NOMO-1 treated with dmso at 0.1 percent for 144 hours (cell line): ENCODE measurements around the gene PRR3.

ENCODE experiments used
- DNase-seq: peaks from one replicate; lab custom pipeline; 2025; ENCODE audit not compliant: unreplicated experiment; lab: John Stamatoyannopoulos, UW

The PRR3 gene

GRCh38 chr6:30611150-30611855, 54.2 kb downstream of the PRR3 start:
- no peak for DNase-seq

DNA sequence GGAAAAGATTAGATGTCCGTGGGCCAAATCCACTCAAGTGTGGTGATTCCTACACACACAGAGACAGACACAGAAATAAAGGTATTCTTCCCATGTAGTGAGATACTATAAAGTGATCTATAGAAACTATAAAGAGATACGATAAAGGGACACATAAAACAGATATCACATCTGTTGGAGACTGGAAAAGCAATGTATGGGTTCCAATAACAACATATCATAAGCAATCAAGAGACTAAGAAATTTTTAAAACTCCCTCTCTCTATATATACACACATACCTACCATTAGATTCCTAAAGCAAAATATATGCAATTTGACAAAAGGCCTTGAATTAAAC, 54.7 kb downstream of the PRR3 start:
- DNase-seq: no peak

DNA sequence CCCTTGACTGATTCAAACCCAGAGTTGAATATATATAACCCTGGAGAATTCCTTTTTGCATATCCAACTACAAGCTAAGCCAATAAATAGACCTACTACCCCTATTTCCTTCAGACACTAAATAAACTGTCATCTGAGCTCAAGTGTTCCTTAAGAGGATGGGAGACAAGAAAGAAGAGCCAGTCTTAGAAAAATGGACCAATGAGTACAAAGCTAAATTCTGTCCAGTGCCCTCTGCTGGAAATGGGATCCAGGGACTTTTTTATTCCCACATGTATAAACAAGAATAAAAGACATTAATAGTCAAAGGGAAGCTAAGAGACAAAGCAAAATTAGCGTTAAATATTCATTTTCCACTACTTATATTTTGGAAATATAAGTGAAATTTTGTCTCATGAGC, 55.1 kb downstream of the PRR3 start:
- DNase-seq: no peak

DNA sequence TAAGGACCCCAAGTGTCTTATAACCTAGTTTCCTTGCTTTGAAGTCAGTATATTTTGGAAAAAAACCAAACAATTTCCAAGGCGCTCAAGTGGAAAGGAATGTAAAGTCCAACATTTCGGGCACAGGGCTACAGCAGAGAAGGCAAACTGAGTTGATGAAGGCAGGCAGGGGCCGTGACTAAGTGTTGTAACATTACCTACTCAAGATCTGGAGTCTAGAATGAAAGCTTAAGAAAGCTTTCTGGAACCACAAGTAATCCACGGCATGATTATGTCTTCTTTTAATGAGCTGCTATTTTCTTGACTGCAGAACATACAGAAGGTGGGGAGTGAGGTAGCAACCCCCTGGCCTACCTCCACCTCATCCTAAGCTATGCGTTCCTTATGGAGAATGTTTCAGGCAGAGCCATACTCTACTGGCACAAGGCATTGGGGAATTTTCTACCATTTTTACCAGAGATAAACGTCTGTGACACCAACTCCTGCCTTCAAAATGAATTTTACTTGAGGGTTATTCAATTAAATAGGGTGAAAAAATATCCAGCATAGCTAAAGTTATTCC, 55.7 kb downstream of the PRR3 start:
- no peak for DNase-seq
